PC-3 (cell line): ENCODE measurements around the gene SLC8A1. TPM values are rescaled to one million over a fixed set of nuclear protein-coding genes. Genes with fewer than 3 reads are reported as not detected.

Experiments
- ATAC-seq: fragments of 200-7000 bp; cut with Tn5 transposase; 2 replicates; pipeline ENCODE4 v1.9.1; 2020; ENCODE audit warnings: mild to moderate bottlenecking, moderate library complexity
- BruUV-seq: library from RNA; stranded (reverse); fragments of 400-500 nt; replicated peaks from 2 replicates; lab custom pipeline; 2021; lab: Mats Ljungman, UMichigan
- CTCF ChIA-PET: fragments of 300-600 bp; sonication (Branson Sonifier 250); formaldehyde crosslinking; loops from one replicate; lab custom pipeline; 2022; ENCODE audit warnings: antibody characterized with exemption; lab: Charles Lee
- POLR2A ChIA-PET: fragments of 300-600 bp; sonication (Branson Sonifier 250); formaldehyde crosslinking; loops from one replicate; lab custom pipeline; 2022; ENCODE audit warnings: antibody characterized with exemption; ENCODE audit not compliant: unreplicated experiment; lab: Charles Lee
- DNase-seq: peaks from one replicate; pipeline ENCODE4 v3.0.0-alpha.2; 2015
- H2AFZ ChIP-seq: fragments of 300-600 bp; sonication (generic); 2 replicates; pipeline ENCODE4 v1.6.0; 2016; ENCODE audit warnings: antibody characterized with exemption, low read length
- H3F3A ChIP-seq: fragments of 300-600 bp; sonication (generic); one replicate; pipeline ENCODE4 v1.6.0; 2017; ENCODE audit warnings: antibody characterized with exemption, low read length, control low read depth, mild to moderate bottlenecking; ENCODE audit not compliant: unreplicated experiment
- H3K27ac ChIP-seq: fragments of 300-600 bp; sonication (generic); 2 replicates; pipeline ENCODE4 v1.5.1; 2016; ENCODE audit warnings: mild to moderate bottlenecking, low read length
- H3K27me3 ChIP-seq: fragments of 300-600 bp; sonication (generic); 2 replicates; pipeline ENCODE4 v1.6.1; 2016; ENCODE audit warnings: low read length, mixed read lengths
- H3K36me3 ChIP-seq: fragments of 300-600 bp; sonication (generic); 2 replicates; pipeline ENCODE4 v1.6.1; 2016; ENCODE audit warnings: low read depth, mixed run types, low read length, mixed read lengths
- H3K4me1 ChIP-seq: fragments of 300-600 bp; sonication (generic); 2 replicates; pipeline ENCODE4 v1.5.1; 2016; ENCODE audit warnings: low read length; ENCODE audit not compliant: insufficient read depth
- H3K4me2 ChIP-seq: fragments of 300-600 bp; sonication (generic); 2 replicates; pipeline ENCODE4 v1.6.0; 2016; ENCODE audit warnings: low read length
- H3K4me3 ChIP-seq: fragments of 300-600 bp; sonication (generic); 2 replicates; pipeline ENCODE4 v1.5.1; 2016; ENCODE audit warnings: mild to moderate bottlenecking, low read length, mixed read lengths
- H3K79me2 ChIP-seq: fragments of 300-600 bp; sonication (generic); 2 replicates; pipeline ENCODE4 v1.6.1; 2017; ENCODE audit warnings: low read length, mixed read lengths
- H3K9ac ChIP-seq: fragments of 300-600 bp; sonication (generic); 2 replicates; pipeline ENCODE4 v1.6.0; 2016; ENCODE audit warnings: mild to moderate bottlenecking, low read length
- H3K9me2 ChIP-seq: fragments of 300-600 bp; sonication (generic); replicated peaks from 2 replicates; pipeline ENCODE4 v1.6.1; 2016; ENCODE audit warnings: mixed run types, low read length, mixed read lengths
- H3K9me3 ChIP-seq: fragments of 300-600 bp; sonication (generic); 2 replicates; pipeline ENCODE4 v1.6.1; 2016; ENCODE audit warnings: low read length, mixed read lengths
- H4K20me1 ChIP-seq: fragments of 300-600 bp; sonication (generic); 2 replicates; pipeline ENCODE4 v1.6.1; 2016; ENCODE audit warnings: low read length, mixed read lengths
- CTCF ChIP-seq: fragments of 300-600 bp; sonication (generic); conservative IDR thresholded peaks from 2 replicates; pipeline ENCODE4 v1.5.1; 2017; ENCODE audit warnings: antibody characterized with exemption, low read depth, mild to moderate bottlenecking, low read length
- EZH2 ChIP-seq: fragments of 300-600 bp; sonication (generic); IDR thresholded peaks from one replicate; pipeline ENCODE4 v1.6.1; 2017; ENCODE audit warnings: antibody characterized with exemption, mild to moderate bottlenecking, low read length; ENCODE audit not compliant: unreplicated experiment
- EZH2phosphoT487 ChIP-seq: fragments of 300-600 bp; sonication (generic); IDR thresholded peaks from 2 replicates; pipeline ENCODE4 v1.6.1; 2018; ENCODE audit warnings: mild to moderate bottlenecking, antibody characterized with exemption, low read length, borderline replicate concordance
- intact Hi-C: fragments of 100-400 bp; cut with micrococcal nuclease; formaldehyde crosslinking; loops from 2 replicates; pipeline ENCODE4 v1.9.0; 2023
- total RNA-seq: library from RNA; depleted of rRNA; stranded (reverse); fragments of >200 nt; gene quantifications from 2 replicates; pipeline ENCODE4 v1.2.3, GENCODE V29; 2014

Gene SLC8A1
- total RNA-seq, 1 experiment from 2014 or later = 1.3 TPM

DNA sequence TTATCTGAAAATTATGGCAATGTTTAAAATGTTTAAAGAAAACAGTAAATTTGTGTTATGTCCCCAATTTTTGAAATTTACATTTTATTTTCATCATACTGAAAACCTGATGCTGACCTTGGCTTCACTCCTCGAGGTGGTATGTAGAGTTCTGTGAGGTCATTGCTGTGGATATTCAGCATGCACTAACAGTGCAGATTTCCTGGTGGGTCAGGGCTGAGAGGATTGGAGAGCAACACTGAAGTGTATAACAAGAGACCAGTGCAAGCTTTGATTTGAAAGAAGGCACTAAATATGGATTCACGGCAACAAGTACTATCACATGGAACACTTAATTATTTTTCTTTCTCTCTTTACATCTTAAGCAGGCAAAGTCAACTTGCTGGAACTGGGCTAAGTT is 134.1 kb downstream of the SLC8A1 start:
- Histone ChIP-seq H3K9me2 (no peaks in the 10 kb centered on the region), H3K27ac (no peak overlapping the region), H3K9me3 (no peaks in the 10 kb centered on the region), H3K79me2 (no peaks in the 10 kb centered on the region), H3K4me1 (peaks cover 22% of the 10 kb centered on the region), H3K4me3 (no peak overlapping the region), H3K4me2 (0 out of 2 replicates have a peak overlapping the region, but pooled peaks have one; percentile 12), H3K36me3 (no peaks in the 10 kb centered on the region), H3K27me3 (no peaks in the 10 kb centered on the region), H3F3A (no peaks in the 10 kb centered on the region), H2AFZ (no peak overlapping the region), H3K9ac (no peak overlapping the region), H4K20me1 (no peaks in the 10 kb centered on the region)
- ChIA-PET CTCF (interaction anchor here (0.5 kb wide), 1 partner anchor 15 kb away, joined by 3 read pairs; no protein-coding TSS in a partner anchor), POLR2A (interaction anchor here (0.5 kb wide), 1 partner anchor 74 kb away, joined by 9 read pairs; no protein-coding TSS in a partner anchor)
- ATAC-seq (no peak), DNase-seq (no peak)
- no TSS peak for BruUV-seq
- TF ChIP-seq EZH2 (no peak), EZH2phosphoT487 (no peak), CTCF (no peak)
- intact Hi-C loops = no loop called here

DNA sequence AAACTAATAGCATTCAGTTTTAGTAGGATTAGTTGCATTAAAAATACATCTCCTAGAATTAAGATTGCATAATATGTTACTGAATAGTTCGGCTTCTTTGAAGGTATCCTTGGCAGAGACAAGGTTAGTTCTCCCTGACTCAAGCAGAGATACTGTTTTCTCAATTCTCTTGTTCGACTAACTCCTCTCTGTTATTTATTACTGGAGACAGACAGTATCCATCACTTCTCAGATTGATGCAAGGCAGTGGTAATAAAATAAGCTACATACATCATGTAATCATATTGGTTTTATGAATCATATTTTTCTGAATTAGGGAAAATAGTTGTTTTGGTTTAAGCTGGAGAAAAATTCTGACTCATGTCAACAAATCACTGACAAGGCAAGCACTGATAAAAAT is 134.8 kb downstream of the SLC8A1 start:
- no peaks in the 10 kb centered on the region for H3K9me3 ChIP-seq
- no peaks in the 10 kb centered on the region for H3K36me3 ChIP-seq
- peak; percentile 64 for DNase-seq
- intact Hi-C loops = no loop called here
- H3K27ac ChIP-seq = 0 out of 2 replicates have a peak overlapping the region, but pooled peaks have one; percentile 8
- peaks cover 22% of the 10 kb centered on the region for H3K4me1 ChIP-seq
- H3K9ac ChIP-seq = no peak overlapping the region
- no peaks in the 10 kb centered on the region for H4K20me1 ChIP-seq
- H3K79me2 ChIP-seq = no peaks in the 10 kb centered on the region
- H3F3A ChIP-seq = no peaks in the 10 kb centered on the region
- H3K9me2 ChIP-seq = no peaks in the 10 kb centered on the region
- no peaks in the 10 kb centered on the region for H3K27me3 ChIP-seq
- TF ChIP-seq EZH2 (no peak), CTCF (no peak), EZH2phosphoT487 (no peak)
- no peak overlapping the region for H3K4me2 ChIP-seq
- H2AFZ ChIP-seq = no peak overlapping the region
- peak; percentile 76 for ATAC-seq
- no peak overlapping the region for H3K4me3 ChIP-seq
- POLR2A ChIA-PET = interaction anchor here (0.5 kb wide), 1 partner anchor 73 kb away, joined by 9 read pairs; no protein-coding TSS in a partner anchor
- BruUV-seq = no TSS peak
- CTCF ChIA-PET = interaction anchor here (0.5 kb wide), 1 partner anchor 16 kb away, joined by 3 read pairs; no protein-coding TSS in a partner anchor

GRCh38 chr2:40316620-40317019 is 135.3 kb downstream of the SLC8A1 start:
- POLR2A ChIA-PET = no interaction called here
- TF ChIP-seq EZH2phosphoT487 (no peak), EZH2 (no peak), CTCF (no peak)
- 0 out of 2 replicates have a peak overlapping the region, but pooled peaks have one; percentile 8 for H3K27ac ChIP-seq
- H3K4me2 ChIP-seq = no peak overlapping the region
- no peak overlapping the region for H3K9ac ChIP-seq
- 0 out of 2 replicates have a peak, but pooled peaks have one; percentile 15 for ATAC-seq
- H3K4me1 ChIP-seq = peaks cover 22% of the 10 kb centered on the region
- no peaks in the 10 kb centered on the region for H3K27me3 ChIP-seq
- no peak for DNase-seq
- no peaks in the 10 kb centered on the region for H3F3A ChIP-seq
- H3K79me2 ChIP-seq = no peaks in the 10 kb centered on the region
- no peaks in the 10 kb centered on the region for H4K20me1 ChIP-seq
- no peak overlapping the region for H2AFZ ChIP-seq
- H3K9me2 ChIP-seq = no peaks in the 10 kb centered on the region
- BruUV-seq = no TSS peak
- no peak overlapping the region for H3K4me3 ChIP-seq
- CTCF ChIA-PET = no interaction called here
- H3K36me3 ChIP-seq = no peaks in the 10 kb centered on the region
- intact Hi-C loops = no loop called here
- no peaks in the 10 kb centered on the region for H3K9me3 ChIP-seq
